HCT116 (cell line): ENCODE measurements around the gene ALDH1A2.

Experiments used
- CBX3 ChIP-seq: IDR thresholded peaks from 2 replicates; pipeline ENCODE4 v1.6.1; 2012; ENCODE audit warnings: low read depth
- CEBPB ChIP-seq: IDR thresholded peaks from 2 replicates; pipeline ENCODE4 v1.6.1; 2012; ENCODE audit warnings: low read depth
- EZH2 ChIP-seq: fragments of 200-600 bp; sonication (generic); IDR thresholded peaks from 2 replicates; pipeline ENCODE4 v1.6.1; 2017; ENCODE audit warnings: antibody characterized with exemption, mixed run types
- EZH2phosphoT487 ChIP-seq: fragments of 200-600 bp; IDR thresholded peaks from 2 replicates; pipeline ENCODE4 v1.6.1; 2018; ENCODE audit warnings: antibody characterized with exemption, borderline replicate concordance
- POLR2A ChIP-seq: IDR thresholded peaks from 2 replicates; pipeline ENCODE4 v1.7.0; 2011; ENCODE audit warnings: borderline replicate concordance; ENCODE audit not compliant: insufficient read depth, insufficient read length; ENCODE audit errors: extremely low read depth
- POLR2AphosphoS5 ChIP-seq: IDR thresholded peaks from 2 replicates; pipeline ENCODE4 v1.6.1; 2011; ENCODE audit warnings: mild to moderate bottlenecking, low read depth, low read length, moderate library complexity
- RAD21 ChIP-seq: IDR thresholded peaks from 2 replicates; pipeline ENCODE4 v1.6.1; 2012; ENCODE audit warnings: low read depth, mild to moderate bottlenecking
- SP1 ChIP-seq: IDR thresholded peaks from 2 replicates; pipeline ENCODE4 v1.6.1; 2012; ENCODE audit warnings: low read depth
- TCF7L2 ChIP-seq: IDR thresholded peaks from 2 replicates; pipeline ENCODE4 v1.7.0; 2011; ENCODE audit warnings: borderline replicate concordance, inconsistent platforms; ENCODE audit not compliant: insufficient read depth, insufficient read length; ENCODE audit errors: extremely low read depth
- TF ChIP-seq, protein P1 (sequence below), 3 experiments: fragments of 200-600 bp in 1 of 3; sonication (generic) in 1 of 3; IDR thresholded peaks in 2 of 3; conservative IDR thresholded peaks in 1 of 3; 2 replicates each; pipeline ENCODE4 v1.5.1; 2012 to 2017; ENCODE audit warnings: low read depth in 2 of 3, low read length in 2 of 3, antibody characterized with exemption in 1 of 3, borderline replicate concordance in 1 of 3, control low read depth in 1 of 3, mild to moderate bottlenecking in 1 of 3, mixed read lengths in 1 of 3, mixed run types in 1 of 3, moderate library complexity in 1 of 3; ENCODE audit not compliant: insufficient read depth in 1 of 3
- TF ChIP-seq, protein P2 (sequence below): IDR thresholded peaks from 2 replicates; pipeline ENCODE4 v1.6.1; 2012
- TF ChIP-seq, protein P3 (sequence below): IDR thresholded peaks from 2 replicates; pipeline ENCODE4 v1.6.1; 2012; ENCODE audit warnings: low read depth

DNA sequence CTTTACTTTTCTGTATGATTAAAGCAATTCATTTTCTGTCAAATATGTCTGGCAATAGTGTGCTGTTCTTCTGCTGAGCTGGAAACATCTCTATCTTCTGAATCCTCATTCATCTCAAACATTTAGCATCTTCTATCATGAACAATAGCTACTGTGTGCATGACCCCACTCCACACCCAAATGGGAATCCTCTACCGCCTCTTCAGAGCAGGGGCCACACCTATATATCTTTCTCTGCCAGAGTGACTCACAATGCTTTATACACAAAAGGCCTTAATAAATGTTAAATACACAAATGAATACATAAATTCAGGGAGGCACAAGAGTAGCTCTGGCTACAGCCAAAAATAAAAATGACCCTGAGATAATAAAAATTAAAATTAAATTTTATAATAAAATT lies 8.0 kb downstream of the ALDH1A2 start:
- TF ChIP-seq, protein P1, sequence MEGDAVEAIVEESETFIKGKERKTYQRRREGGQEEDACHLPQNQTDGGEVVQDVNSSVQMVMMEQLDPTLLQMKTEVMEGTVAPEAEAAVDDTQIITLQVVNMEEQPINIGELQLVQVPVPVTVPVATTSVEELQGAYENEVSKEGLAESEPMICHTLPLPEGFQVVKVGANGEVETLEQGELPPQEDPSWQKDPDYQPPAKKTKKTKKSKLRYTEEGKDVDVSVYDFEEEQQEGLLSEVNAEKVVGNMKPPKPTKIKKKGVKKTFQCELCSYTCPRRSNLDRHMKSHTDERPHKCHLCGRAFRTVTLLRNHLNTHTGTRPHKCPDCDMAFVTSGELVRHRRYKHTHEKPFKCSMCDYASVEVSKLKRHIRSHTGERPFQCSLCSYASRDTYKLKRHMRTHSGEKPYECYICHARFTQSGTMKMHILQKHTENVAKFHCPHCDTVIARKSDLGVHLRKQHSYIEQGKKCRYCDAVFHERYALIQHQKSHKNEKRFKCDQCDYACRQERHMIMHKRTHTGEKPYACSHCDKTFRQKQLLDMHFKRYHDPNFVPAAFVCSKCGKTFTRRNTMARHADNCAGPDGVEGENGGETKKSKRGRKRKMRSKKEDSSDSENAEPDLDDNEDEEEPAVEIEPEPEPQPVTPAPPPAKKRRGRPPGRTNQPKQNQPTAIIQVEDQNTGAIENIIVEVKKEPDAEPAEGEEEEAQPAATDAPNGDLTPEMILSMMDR (IDR thresholded peaks at IDR 0.05 in 2 of 3, conservative IDR thresholded peaks at IDR 0.05 in 1 of 3; ENCODE audit: borderline replicate concordance in 1 of 3, insufficient read depth in 1 of 3, low read depth in 2 of 3, low read length in 2 of 3): no peak
- no peak for TF ChIP-seq POLR2A
- TF ChIP-seq RAD21: no peak
- no peak for TF ChIP-seq POLR2AphosphoS5
- TF ChIP-seq CBX3: no peak
- no peak for TF ChIP-seq EZH2
- TF ChIP-seq, protein P2, sequence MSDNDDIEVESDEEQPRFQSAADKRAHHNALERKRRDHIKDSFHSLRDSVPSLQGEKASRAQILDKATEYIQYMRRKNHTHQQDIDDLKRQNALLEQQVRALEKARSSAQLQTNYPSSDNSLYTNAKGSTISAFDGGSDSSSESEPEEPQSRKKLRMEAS: no peak
- TF ChIP-seq, protein P3, sequence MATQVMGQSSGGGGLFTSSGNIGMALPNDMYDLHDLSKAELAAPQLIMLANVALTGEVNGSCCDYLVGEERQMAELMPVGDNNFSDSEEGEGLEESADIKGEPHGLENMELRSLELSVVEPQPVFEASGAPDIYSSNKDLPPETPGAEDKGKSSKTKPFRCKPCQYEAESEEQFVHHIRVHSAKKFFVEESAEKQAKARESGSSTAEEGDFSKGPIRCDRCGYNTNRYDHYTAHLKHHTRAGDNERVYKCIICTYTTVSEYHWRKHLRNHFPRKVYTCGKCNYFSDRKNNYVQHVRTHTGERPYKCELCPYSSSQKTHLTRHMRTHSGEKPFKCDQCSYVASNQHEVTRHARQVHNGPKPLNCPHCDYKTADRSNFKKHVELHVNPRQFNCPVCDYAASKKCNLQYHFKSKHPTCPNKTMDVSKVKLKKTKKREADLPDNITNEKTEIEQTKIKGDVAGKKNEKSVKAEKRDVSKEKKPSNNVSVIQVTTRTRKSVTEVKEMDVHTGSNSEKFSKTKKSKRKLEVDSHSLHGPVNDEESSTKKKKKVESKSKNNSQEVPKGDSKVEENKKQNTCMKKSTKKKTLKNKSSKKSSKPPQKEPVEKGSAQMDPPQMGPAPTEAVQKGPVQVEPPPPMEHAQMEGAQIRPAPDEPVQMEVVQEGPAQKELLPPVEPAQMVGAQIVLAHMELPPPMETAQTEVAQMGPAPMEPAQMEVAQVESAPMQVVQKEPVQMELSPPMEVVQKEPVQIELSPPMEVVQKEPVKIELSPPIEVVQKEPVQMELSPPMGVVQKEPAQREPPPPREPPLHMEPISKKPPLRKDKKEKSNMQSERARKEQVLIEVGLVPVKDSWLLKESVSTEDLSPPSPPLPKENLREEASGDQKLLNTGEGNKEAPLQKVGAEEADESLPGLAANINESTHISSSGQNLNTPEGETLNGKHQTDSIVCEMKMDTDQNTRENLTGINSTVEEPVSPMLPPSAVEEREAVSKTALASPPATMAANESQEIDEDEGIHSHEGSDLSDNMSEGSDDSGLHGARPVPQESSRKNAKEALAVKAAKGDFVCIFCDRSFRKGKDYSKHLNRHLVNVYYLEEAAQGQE: no peak
- TF ChIP-seq CEBPB: no peak
- TF ChIP-seq SP1: no peak
- TF ChIP-seq TCF7L2: no peak
- no peak for TF ChIP-seq EZH2phosphoT487
